Erythroblast (primary cell): ENCODE results near the gene DLEC1.

Experiments
- DNase-seq, 2 experiments: peaks; one replicate each; lab custom pipeline; 2025; lab: John Stamatoyannopoulos, UW
- GATA1 ChIP-seq: IDR thresholded peaks from 2 replicates; pipeline ENCODE4 v1.6.1; 2011; ENCODE audit warnings: low read depth, mild to moderate bottlenecking, control low read depth, low read length, moderate library complexity
- POLR2A ChIP-seq: IDR thresholded peaks from 2 replicates; pipeline ENCODE4 v1.6.1; 2011; ENCODE audit warnings: mild to moderate bottlenecking, low read length

Gene DLEC1

DNA sequence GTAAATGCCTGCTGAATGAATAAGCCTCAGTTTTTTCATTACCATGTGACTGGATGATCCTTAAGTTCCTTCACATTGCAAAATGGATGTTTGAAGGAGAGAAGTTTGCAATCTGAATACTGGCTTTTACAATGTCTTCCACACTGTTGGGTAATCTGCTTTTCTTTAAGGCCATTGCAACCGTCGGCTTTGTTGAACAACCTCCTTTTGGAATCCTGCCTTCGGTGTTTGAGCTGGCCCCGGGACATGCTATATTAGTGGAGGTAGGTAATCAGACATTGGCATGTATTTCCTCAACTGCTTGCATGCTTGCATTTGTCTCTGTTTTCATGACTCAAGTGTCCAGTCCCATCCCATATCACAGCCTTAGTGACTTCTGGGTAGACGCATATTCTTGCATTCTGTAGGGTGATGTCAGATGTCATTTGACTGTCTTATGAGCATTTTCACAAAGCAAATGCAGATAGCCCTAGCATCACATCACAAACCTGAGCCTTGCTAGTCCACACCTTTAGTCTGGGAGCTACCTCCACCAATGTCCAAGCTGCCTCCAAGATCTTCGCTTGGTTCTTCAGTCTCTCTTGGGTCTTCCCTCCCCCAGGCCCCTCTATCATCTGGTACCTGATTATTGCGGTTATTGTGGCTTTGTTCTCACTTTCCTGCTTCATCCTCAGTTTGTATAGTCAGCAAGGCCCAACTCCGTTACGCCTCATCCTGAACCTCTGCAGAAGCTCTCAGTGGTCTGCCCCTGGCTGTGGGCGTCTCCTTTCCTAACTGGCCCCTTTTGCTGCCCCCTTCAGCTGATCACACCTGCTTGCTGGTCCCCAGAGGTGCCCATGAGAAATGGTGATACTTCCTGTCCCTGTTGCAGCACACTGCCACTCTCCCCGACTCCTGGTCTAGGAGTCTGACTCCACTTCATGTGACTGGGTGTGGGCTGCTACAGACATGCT, 49.4 kb downstream of the DLEC1 start:
- no peak for TF ChIP-seq POLR2A
- TF ChIP-seq GATA1 = no peak
- DNase-seq = no peak

DNA sequence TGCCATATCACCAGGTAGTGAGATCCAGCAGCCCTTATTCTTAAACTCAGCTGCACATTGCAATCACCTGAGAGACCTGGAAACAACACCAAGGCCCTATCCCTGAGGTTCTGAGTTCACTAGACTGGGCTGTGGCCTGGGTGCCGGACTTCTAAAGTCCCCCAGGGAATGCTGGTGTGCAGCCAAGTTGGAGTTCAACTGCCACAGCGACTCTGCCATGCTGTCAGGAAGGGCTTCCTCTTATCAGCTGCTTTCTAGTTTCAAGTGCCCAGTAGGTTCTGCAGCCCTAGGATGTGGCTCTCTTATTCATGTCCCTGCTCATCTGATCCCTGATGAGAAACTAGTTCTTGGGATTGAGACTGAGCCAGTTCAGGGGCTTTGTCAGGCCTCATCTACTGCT, 50.2 kb downstream of the DLEC1 start:
- no peak for TF ChIP-seq POLR2A
- no peak for TF ChIP-seq GATA1
- DNase-seq = no peak

DNA sequence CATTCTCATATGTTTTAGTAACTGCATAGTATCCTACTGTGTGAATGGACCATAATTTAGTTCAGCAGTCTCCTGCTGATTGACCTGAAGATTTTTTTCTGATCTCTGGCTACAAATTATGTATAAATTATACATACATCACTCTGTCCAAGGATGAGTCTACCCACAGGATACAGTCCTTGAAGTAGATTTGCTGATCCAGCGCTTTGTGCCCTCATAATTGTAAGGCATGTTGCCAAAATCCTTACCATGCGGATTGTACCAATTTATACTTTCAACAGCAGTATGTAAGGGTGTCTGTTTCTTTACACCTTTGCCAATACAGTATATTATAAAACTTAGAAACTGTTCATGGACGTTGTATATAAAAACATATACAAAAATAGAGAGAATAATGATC, 51.4 kb downstream of the DLEC1 start:
- TF ChIP-seq GATA1 (no peak), POLR2A (no peak)
- DNase-seq = no peak

- no peak for TF ChIP-seq POLR2A
- TF ChIP-seq GATA1 = no peak
- DNase-seq = no peak
These were observed 56.0 kb downstream of the DLEC1 start for GRCh38 chr3:38094999-38095398.

- DNase-seq = no peak
- TF ChIP-seq POLR2A (no peak), GATA1 (no peak)
These were observed 56.9 kb downstream of the DLEC1 start for GRCh38 chr3:38095669-38096483.

- DNase-seq = no peak
- TF ChIP-seq POLR2A = no peak
- TF ChIP-seq GATA1 = no peak
These were observed 58.7 kb downstream of the DLEC1 start for GRCh38 chr3:38097446-38098375.

DNA sequence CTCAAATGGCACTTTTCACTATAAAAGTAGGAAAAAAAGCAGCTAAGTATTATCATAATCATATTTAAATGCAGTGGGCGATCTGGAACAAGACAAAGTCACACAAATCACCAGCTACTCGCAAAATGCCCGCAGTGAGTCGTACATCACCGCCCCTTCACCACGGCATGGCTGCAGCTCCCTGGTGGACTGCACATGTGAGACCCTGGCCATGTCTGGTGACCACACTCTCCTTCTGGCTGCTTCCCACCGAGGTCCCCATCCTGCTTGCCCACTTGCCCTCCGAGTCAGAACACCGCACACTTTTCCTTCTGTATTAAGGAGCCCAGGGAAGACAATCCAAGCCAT, 59.3 kb downstream of the DLEC1 start:
- TF ChIP-seq GATA1 (no peak), POLR2A (no peak)
- no peak for DNase-seq

DNA sequence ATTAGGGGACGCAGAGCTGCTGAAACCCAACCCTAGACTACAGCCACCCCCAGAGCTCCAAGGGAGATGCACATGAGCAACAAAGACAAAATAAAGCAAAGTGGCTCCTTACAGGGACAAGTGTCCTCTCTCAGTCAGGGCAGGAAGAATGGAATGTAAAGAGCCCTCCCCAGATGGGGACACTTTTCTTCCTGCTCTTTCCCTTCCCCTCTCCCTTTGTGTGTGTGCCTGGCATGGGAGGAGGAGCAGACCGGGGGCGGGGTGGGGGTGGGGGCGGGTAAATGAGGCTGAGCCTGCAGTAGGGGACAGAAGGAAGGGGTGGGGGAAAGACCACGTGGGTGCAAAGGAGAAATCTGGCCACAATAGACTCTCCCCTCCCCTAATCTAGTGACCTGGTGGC, 60.5 kb downstream of the DLEC1 start:
- no peak for DNase-seq
- TF ChIP-seq GATA1 (no peak), POLR2A (no peak)

GRCh38 chr3:38100498-38100897, 61.5 kb downstream of the DLEC1 start:
- no peak for DNase-seq
- TF ChIP-seq GATA1 = no peak
- no peak for TF ChIP-seq POLR2A

GRCh38 chr3:38101811-38102443, 62.9 kb downstream of the DLEC1 start:
- TF ChIP-seq POLR2A = no peak
- TF ChIP-seq GATA1 = no peak

GRCh38 chr3:38102444-38102814, 63.4 kb downstream of the DLEC1 start:
- no peak for DNase-seq
- no peak for TF ChIP-seq GATA1
- TF ChIP-seq POLR2A = no peak

More at GRCh38 chr3:38101811-38102443, 62.9 kb downstream of the DLEC1 start:
- DNase-seq = no peak

- no peak for DNase-seq
- no peak for TF ChIP-seq POLR2A
- no peak for TF ChIP-seq GATA1
These were observed 66.5 kb downstream of the DLEC1 start for GRCh38 chr3:38105525-38105924.

GRCh38 chr3:38107911-38108648, 69.1 kb downstream of the DLEC1 start:
- no peak for TF ChIP-seq POLR2A
- TF ChIP-seq GATA1 = no peak
- DNase-seq = no peak
